ENCODE measurements around the gene BIRC5.

DNA sequence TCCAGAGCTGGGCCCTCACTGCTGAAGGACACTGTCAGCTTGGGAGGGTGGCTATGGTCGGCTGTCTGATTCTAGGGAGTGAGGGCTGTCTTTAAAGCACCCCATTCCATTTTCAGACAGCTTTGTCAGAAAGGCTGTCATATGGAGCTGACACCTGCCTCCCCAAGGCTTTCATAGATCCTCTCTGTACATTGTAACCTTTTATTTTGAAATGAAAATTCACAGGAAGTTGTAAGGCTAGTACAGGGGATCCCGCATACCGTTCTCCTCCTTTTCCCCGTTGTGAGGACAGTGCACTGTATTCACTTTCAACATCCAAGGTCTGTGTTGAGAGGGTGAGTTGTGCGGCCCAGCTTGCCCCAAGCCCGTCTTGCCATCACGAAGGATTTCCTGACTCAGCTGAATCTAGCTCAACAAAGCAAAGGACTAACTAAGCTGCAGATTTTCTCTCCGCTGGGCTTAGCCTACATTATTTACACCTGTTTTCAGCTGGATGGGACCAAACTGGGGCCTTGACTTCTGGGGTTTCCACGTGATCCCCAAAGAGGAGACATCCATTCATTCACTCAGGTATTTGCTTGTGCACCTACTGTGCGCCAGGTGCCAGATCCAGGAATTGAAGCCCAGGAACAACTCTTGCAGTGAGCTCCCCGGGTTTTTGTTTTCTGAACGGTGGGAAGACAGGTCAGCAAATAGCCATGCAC lies 12.2 kb downstream of the BIRC5 start:
- TF ChIP-seq POLR2AphosphoS5 (IDR thresholded peaks at IDR 0.05; ENCODE audit: low read depth, low read length) (no peak; the same call in 1 of the 2 replicates), SIN3A (IDR thresholded peaks at IDR 0.05; ENCODE audit: borderline replicate concordance, insufficient read depth, low read depth, low read length) (no peak), TCF7L2 (IDR thresholded peaks at IDR 0.05; ENCODE audit: low read depth, low read length) (no peak)
- TF ChIP-seq, protein P1, sequence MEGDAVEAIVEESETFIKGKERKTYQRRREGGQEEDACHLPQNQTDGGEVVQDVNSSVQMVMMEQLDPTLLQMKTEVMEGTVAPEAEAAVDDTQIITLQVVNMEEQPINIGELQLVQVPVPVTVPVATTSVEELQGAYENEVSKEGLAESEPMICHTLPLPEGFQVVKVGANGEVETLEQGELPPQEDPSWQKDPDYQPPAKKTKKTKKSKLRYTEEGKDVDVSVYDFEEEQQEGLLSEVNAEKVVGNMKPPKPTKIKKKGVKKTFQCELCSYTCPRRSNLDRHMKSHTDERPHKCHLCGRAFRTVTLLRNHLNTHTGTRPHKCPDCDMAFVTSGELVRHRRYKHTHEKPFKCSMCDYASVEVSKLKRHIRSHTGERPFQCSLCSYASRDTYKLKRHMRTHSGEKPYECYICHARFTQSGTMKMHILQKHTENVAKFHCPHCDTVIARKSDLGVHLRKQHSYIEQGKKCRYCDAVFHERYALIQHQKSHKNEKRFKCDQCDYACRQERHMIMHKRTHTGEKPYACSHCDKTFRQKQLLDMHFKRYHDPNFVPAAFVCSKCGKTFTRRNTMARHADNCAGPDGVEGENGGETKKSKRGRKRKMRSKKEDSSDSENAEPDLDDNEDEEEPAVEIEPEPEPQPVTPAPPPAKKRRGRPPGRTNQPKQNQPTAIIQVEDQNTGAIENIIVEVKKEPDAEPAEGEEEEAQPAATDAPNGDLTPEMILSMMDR (IDR thresholded peaks at IDR 0.05) = no peak
- TF ChIP-seq, protein P2, sequence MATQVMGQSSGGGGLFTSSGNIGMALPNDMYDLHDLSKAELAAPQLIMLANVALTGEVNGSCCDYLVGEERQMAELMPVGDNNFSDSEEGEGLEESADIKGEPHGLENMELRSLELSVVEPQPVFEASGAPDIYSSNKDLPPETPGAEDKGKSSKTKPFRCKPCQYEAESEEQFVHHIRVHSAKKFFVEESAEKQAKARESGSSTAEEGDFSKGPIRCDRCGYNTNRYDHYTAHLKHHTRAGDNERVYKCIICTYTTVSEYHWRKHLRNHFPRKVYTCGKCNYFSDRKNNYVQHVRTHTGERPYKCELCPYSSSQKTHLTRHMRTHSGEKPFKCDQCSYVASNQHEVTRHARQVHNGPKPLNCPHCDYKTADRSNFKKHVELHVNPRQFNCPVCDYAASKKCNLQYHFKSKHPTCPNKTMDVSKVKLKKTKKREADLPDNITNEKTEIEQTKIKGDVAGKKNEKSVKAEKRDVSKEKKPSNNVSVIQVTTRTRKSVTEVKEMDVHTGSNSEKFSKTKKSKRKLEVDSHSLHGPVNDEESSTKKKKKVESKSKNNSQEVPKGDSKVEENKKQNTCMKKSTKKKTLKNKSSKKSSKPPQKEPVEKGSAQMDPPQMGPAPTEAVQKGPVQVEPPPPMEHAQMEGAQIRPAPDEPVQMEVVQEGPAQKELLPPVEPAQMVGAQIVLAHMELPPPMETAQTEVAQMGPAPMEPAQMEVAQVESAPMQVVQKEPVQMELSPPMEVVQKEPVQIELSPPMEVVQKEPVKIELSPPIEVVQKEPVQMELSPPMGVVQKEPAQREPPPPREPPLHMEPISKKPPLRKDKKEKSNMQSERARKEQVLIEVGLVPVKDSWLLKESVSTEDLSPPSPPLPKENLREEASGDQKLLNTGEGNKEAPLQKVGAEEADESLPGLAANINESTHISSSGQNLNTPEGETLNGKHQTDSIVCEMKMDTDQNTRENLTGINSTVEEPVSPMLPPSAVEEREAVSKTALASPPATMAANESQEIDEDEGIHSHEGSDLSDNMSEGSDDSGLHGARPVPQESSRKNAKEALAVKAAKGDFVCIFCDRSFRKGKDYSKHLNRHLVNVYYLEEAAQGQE (IDR thresholded peaks at IDR 0.05; ENCODE audit: insufficient read depth in 1 of 2, low read depth in 2 of 2, low read length in 1 of 2) = no peak
